ENCODE data around the gene SLC9A6.

SLC9A6 gene

DNA sequence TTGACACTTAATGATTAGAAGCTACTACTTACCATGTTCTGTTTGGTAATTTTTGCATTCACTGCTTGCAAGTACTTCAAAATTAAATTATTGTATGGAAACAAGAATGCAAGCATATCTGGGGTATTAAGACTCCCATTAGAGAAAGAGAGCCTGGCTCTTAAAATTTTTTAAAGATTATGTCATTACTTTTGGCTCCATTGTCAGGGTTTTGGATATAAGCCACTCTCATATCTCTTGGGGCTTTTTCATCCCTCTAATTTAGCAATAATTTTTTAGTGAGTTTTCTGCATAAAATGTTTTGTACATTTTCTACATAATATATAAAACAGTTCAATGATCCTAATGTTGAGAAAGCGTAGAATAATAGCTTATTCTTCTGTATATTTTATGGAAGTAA lies 49.4 kb downstream of the SLC9A6 start:
- no peak overlapping the region for H3K4me3 ChIP-seq (ENCODE audit: low read depth, low read length)
- DNase-seq (ENCODE audit: low read depth), result no peak
- TF ChIP-seq, protein P1, sequence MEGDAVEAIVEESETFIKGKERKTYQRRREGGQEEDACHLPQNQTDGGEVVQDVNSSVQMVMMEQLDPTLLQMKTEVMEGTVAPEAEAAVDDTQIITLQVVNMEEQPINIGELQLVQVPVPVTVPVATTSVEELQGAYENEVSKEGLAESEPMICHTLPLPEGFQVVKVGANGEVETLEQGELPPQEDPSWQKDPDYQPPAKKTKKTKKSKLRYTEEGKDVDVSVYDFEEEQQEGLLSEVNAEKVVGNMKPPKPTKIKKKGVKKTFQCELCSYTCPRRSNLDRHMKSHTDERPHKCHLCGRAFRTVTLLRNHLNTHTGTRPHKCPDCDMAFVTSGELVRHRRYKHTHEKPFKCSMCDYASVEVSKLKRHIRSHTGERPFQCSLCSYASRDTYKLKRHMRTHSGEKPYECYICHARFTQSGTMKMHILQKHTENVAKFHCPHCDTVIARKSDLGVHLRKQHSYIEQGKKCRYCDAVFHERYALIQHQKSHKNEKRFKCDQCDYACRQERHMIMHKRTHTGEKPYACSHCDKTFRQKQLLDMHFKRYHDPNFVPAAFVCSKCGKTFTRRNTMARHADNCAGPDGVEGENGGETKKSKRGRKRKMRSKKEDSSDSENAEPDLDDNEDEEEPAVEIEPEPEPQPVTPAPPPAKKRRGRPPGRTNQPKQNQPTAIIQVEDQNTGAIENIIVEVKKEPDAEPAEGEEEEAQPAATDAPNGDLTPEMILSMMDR (IDR thresholded peaks at IDR 0.05; ENCODE audit: insufficient read depth, low read depth, low read length, missing control alignments), result no peak

DNA sequence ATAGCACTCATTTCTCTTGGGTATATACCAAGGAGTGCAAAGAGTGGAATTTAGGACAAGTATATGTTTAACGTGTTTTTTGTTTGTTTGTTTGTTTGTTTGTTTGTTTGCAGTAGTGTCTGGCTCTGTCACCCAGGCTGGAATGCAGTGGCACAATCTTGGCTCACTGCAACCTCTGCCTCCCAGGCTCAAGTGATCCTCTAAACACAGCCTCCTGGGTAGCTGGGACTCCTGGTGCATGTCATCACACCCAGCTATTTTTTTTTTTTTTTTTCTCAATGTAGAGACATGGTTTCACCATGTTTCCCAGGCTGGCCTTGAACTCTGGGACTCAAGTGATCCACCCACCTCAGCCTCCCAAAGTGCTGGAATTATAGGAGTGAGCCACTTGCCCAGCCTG lies 50.4 kb downstream of the SLC9A6 start:
- no peak for DNase-seq (ENCODE audit: low read depth)
- TF ChIP-seq, protein P1 (IDR thresholded peaks at IDR 0.05; ENCODE audit: insufficient read depth, low read depth, low read length, missing control alignments), result no peak
- H3K4me3 ChIP-seq (ENCODE audit: low read depth, low read length), result no peak overlapping the region

DNA sequence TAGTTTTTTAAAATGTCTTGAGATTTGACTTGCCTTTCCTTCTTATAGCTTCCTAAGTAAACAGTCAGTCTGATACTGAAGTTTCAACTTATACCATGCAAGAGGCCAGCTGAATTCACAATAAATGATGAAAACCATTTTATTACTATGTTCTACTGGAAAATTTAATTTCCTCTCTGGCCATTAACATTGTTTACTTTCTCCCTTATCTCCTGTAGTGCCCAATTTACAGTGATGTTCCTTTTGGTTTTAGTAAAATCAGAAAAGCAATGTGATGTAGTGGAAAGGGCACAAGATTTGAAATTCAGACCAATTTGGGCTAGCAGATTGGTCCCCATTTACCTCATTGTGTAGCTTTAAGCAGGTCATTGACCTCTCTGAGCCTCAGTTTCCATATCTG lies 54.2 kb downstream of the SLC9A6 start:
- TF ChIP-seq, protein P1 (IDR thresholded peaks at IDR 0.05; ENCODE audit: insufficient read depth, low read depth, low read length, missing control alignments), result no peak
- no peak for DNase-seq (ENCODE audit: low read depth)
- H3K4me3 ChIP-seq (ENCODE audit: low read depth, low read length), result no peak overlapping the region

DNA sequence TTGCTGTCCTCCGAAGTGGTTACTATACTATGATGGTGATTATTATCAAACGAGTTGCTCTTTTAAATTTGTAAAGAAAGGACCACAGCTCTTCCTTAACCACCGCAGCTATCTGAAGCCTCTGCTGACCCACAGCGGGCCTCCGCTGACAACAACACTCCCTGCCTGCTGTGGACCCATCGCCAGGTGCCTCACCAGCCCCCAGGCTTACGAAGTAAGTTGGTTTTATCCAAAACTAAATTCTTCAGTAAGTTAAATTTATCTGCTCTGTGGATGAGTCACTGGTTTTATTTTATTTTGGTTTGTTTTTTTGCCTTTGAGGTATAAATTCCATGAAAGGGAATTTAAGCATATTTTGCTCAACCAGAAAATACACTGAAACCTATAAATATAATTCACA lies 54.7 kb downstream of the SLC9A6 start:
- H3K4me3 ChIP-seq (ENCODE audit: low read depth, low read length), result no peak overlapping the region
- TF ChIP-seq, protein P1 (IDR thresholded peaks at IDR 0.05; ENCODE audit: insufficient read depth, low read depth, low read length, missing control alignments), result no peak
- no peak for DNase-seq (ENCODE audit: low read depth)

DNA sequence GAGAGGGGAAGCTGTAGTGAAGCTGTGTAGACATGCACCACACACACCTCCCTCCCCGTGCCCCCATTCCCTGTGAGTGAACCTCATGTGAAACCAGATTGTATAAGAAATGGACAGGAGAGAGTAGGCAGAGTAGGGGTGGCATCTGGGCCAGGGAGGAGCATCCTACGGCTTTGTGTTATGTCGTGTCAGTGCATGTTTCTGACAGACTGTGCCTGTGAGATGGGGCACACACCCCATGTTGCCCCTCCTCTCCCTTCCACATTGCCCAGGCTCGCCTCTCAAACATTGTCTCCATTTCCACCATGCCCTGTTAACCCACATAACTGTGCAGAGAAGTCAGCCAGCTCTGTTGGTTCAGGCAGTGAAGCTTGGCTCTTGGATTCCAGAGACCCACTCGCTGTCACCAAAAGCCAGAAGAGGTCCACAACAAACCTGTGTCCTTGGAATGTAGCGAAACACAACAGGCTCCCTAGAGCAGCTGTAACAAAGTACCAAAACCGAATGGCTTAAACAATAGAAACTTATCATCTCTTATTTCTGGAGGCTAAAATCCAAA lies 56.1 kb downstream of the SLC9A6 start:
- no peak overlapping the region for H3K4me3 ChIP-seq (ENCODE audit: low read depth, low read length)
- TF ChIP-seq, protein P1 (IDR thresholded peaks at IDR 0.05; ENCODE audit: insufficient read depth, low read depth, low read length, missing control alignments), result no peak
- DNase-seq (ENCODE audit: low read depth), result no peak

DNA sequence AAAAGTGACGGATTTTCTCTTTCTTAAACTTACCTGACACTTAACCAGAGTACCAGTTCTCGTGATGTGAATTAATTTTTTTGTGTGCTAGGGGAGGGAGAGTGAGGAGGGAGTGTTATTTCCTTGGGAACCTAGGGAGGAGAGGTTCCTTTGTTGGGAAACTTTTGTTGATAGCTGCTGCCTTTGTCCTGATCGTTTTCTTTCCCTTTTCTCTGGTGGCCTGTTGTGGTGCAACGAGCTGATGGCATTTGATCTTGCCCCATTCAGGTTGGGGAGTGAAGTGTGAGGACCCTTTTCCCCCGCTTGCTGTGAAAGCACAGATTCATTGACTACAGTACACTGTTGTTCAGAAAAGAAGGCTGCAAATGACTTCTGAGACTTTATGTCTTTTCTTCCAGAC lies 59.8 kb downstream of the SLC9A6 start:
- no peak for DNase-seq (ENCODE audit: low read depth)
- H3K4me3 ChIP-seq (ENCODE audit: low read depth, low read length), result no peak overlapping the region
- TF ChIP-seq, protein P1 (IDR thresholded peaks at IDR 0.05; ENCODE audit: insufficient read depth, low read depth, low read length, missing control alignments), result no peak

DNA sequence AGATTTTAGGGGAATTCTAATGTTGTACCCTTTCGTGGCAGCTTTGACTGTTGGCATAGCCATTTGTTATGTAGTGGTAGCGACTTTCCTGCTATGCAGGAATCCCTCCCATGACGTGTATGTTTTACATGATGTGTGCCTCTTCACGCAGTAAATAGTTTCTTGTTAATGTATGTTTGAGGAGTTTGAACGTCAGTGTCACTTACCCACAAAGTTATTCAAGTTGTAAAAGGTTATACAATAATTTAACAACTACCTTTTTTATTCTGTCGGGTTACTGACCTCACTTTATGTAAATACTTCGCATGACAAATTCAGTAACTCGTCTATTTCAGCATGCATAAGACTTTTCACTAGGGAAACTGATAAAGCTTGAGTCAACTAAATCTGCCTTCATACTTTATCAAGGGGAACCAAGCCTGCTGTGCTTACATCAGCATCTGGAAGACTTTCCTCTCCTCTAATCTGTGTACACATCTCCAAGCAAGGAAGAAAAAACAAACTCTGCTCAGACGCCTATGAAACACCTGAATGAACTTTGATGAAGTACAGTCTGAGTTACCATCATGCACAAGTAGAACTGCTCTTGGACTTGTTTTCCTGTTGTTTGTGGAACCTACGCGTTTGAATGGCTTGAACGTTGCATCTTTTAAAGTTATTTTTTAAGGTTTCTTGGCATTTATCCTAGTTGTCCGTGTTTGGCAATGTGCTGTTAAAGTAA lies 61.2 kb downstream of the SLC9A6 start:
- DNase-seq (ENCODE audit: low read depth), result no peak
- H3K4me3 ChIP-seq (ENCODE audit: low read depth, low read length), result no peak overlapping the region
- TF ChIP-seq, protein P1 (IDR thresholded peaks at IDR 0.05; ENCODE audit: insufficient read depth, low read depth, low read length, missing control alignments), result no peak

Data from GM12865 (cell line).